Esophagus muscularis mucosa (tissue), 4 donors: ENCODE data around the gene TEX101.

Experiments
- CTCF ChIP-seq, 3 experiments: fragments of 200-600 bp in 2 of 3; fragments of 450-650 bp in 1 of 3; sonication (generic) in 2 of 3; IDR thresholded peaks; one replicate each; pipeline ENCODE4 v1.5.1; 2017 to 2019; ENCODE audit warnings: antibody characterized with exemption in 3 of 3, mild to moderate bottlenecking in 2 of 3, moderate library complexity in 1 of 3
- EP300 ChIP-seq: sonication (generic); formaldehyde crosslinking; IDR thresholded peaks from one replicate; pipeline ENCODE4 v1.6.1; 2017; ENCODE audit warnings: antibody characterized with exemption
- POLR2A ChIP-seq: fragments of 450-650 bp; IDR thresholded peaks from one replicate; pipeline ENCODE4 v1.6.1; 2017; ENCODE audit warnings: antibody characterized with exemption, moderate library complexity, mild to moderate bottlenecking, low read depth
- POLR2AphosphoS5 ChIP-seq, 2 donors: sonication (generic); formaldehyde crosslinking; IDR thresholded peaks; one replicate each; pipeline ENCODE4 v1.6.1; 2017; ENCODE audit warnings: antibody characterized with exemption in 2 of 2

GRCh38 chr19:43437712-43438111 lies 23.0 kb downstream of the TEX101 start:
- TF ChIP-seq EP300, result no peak
- no peak for TF ChIP-seq POLR2AphosphoS5 (IDR thresholded peaks at IDR 0.05)
- TF ChIP-seq CTCF (IDR thresholded peaks at IDR 0.05), result no peak
- TF ChIP-seq POLR2A, result no peak
